ENCODE data around the gene IKZF1.

IKZF1 gene

GRCh38 chr7:50304129-50304910, at the start of gene IKZF1:
Gene IKZF1 (plus strand): TSS chr7:50304716. CDS start chr7:50319062, 14,346 bp downstream.
- Histone ChIP-seq H3K4me3 (ENCODE audit: low read depth, low read length) (peak within 1 kb of the TSS; percentile 68), H3K9ac (ENCODE audit: low read length) (peak within 1 kb of the TSS; percentile 34), H3K36me3 (ENCODE audit: control insufficient read depth, insufficient read depth, low read length) (no peaks in the 10 kb centered on the region), H3K9me3 (ENCODE audit: control insufficient read depth, insufficient read depth, low read depth, low read length) (0 out of 2 replicates have a peak, but pooled peaks cover 3% of the 10 kb centered on the region), H3K27ac (ENCODE audit: low read depth, low read length) (no peak within 1 kb of the TSS), H3K4me1 (ENCODE audit: control insufficient read depth, insufficient read depth, low read length) (no peaks in the 10 kb centered on the region), H3K27me3 (ENCODE audit: control insufficient read depth, insufficient read depth, low read length) (peaks cover 82% of the 10 kb centered on the region)

- H3K36me3 ChIP-seq (ENCODE audit: control insufficient read depth, insufficient read depth, low read length), result no peaks in the 10 kb centered on the region
- peaks cover 2% of the 10 kb centered on the region; the same call in 1 of the 2 replicates for H3K4me1 ChIP-seq (ENCODE audit: control insufficient read depth, insufficient read depth, low read length)
- no peaks in the 10 kb centered on the region for H3K9me3 ChIP-seq (ENCODE audit: control insufficient read depth, insufficient read depth, low read depth, low read length)
- no peak overlapping the region for H3K9ac ChIP-seq (ENCODE audit: low read length)
- no peak overlapping the region for H3K4me3 ChIP-seq (ENCODE audit: low read depth, low read length)
- no peak overlapping the region for H3K27ac ChIP-seq (ENCODE audit: low read depth, low read length)
- no peaks in the 10 kb centered on the region for H3K27me3 ChIP-seq (ENCODE audit: control insufficient read depth, insufficient read depth, low read length)
Observed at GRCh38 chr7:50261593-50261992, 42.9 kb upstream of the IKZF1 start.

- peaks cover 7% of the 10 kb centered on the region; the same call in 1 of the 2 replicates for H3K4me1 ChIP-seq (ENCODE audit: control insufficient read depth, insufficient read depth, low read length)
- no peaks in the 10 kb centered on the region for H3K27me3 ChIP-seq (ENCODE audit: control insufficient read depth, insufficient read depth, low read length)
- no peaks in the 10 kb centered on the region for H3K9me3 ChIP-seq (ENCODE audit: control insufficient read depth, insufficient read depth, low read depth, low read length)
- no peak overlapping the region for H3K4me3 ChIP-seq (ENCODE audit: low read depth, low read length)
- H3K27ac ChIP-seq (ENCODE audit: low read depth, low read length), result no peak overlapping the region
- H3K9ac ChIP-seq (ENCODE audit: low read length), result no peak overlapping the region
- no peaks in the 10 kb centered on the region for H3K36me3 ChIP-seq (ENCODE audit: control insufficient read depth, insufficient read depth, low read length)
Observed at GRCh38 chr7:50262446-50262845, 42.1 kb upstream of the IKZF1 start.

- no peaks in the 10 kb centered on the region for H3K27me3 ChIP-seq (ENCODE audit: control insufficient read depth, insufficient read depth, low read length)
- no peak overlapping the region for H3K4me3 ChIP-seq (ENCODE audit: low read depth, low read length)
- H3K9ac ChIP-seq (ENCODE audit: low read length), result no peak overlapping the region
- peaks cover 7% of the 10 kb centered on the region; the same call in 1 of the 2 replicates for H3K4me1 ChIP-seq (ENCODE audit: control insufficient read depth, insufficient read depth, low read length)
- no peaks in the 10 kb centered on the region for H3K36me3 ChIP-seq (ENCODE audit: control insufficient read depth, insufficient read depth, low read length)
- no peak overlapping the region for H3K27ac ChIP-seq (ENCODE audit: low read depth, low read length)
- H3K9me3 ChIP-seq (ENCODE audit: control insufficient read depth, insufficient read depth, low read depth, low read length), result no peaks in the 10 kb centered on the region
Observed at GRCh38 chr7:50262916-50263690, 41.4 kb upstream of the IKZF1 start.

- Histone ChIP-seq H3K36me3 (ENCODE audit: control insufficient read depth, insufficient read depth, low read length) (no peaks in the 10 kb centered on the region), H3K27ac (ENCODE audit: low read depth, low read length) (no peak overlapping the region), H3K9me3 (ENCODE audit: control insufficient read depth, insufficient read depth, low read depth, low read length) (no peaks in the 10 kb centered on the region), H3K4me3 (ENCODE audit: low read depth, low read length) (no peak overlapping the region), H3K9ac (ENCODE audit: low read length) (no peak overlapping the region), H3K27me3 (ENCODE audit: control insufficient read depth, insufficient read depth, low read length) (no peaks in the 10 kb centered on the region), H3K4me1 (ENCODE audit: control insufficient read depth, insufficient read depth, low read length) (peaks cover 7% of the 10 kb centered on the region; the same call in 1 of the 2 replicates)
Observed at GRCh38 chr7:50264908-50265307, 39.6 kb upstream of the IKZF1 start.

- no peak overlapping the region for H3K4me3 ChIP-seq (ENCODE audit: low read depth, low read length)
- no peak overlapping the region for H3K9ac ChIP-seq (ENCODE audit: low read length)
- H3K4me1 ChIP-seq (ENCODE audit: control insufficient read depth, insufficient read depth, low read length), result peaks cover 7% of the 10 kb centered on the region; the same call in 1 of the 2 replicates
- no peaks in the 10 kb centered on the region for H3K36me3 ChIP-seq (ENCODE audit: control insufficient read depth, insufficient read depth, low read length)
- H3K27me3 ChIP-seq (ENCODE audit: control insufficient read depth, insufficient read depth, low read length), result no peaks in the 10 kb centered on the region
- H3K27ac ChIP-seq (ENCODE audit: low read depth, low read length), result no peak overlapping the region
- no peaks in the 10 kb centered on the region for H3K9me3 ChIP-seq (ENCODE audit: control insufficient read depth, insufficient read depth, low read depth, low read length)
Observed at GRCh38 chr7:50265968-50266634, 38.4 kb upstream of the IKZF1 start.

- Histone ChIP-seq H3K27me3 (ENCODE audit: control insufficient read depth, insufficient read depth, low read length) (no peaks in the 10 kb centered on the region), H3K4me1 (ENCODE audit: control insufficient read depth, insufficient read depth, low read length) (peaks cover 7% of the 10 kb centered on the region; the same call in 1 of the 2 replicates), H3K9ac (ENCODE audit: low read length) (no peak overlapping the region), H3K4me3 (ENCODE audit: low read depth, low read length) (no peak overlapping the region), H3K9me3 (ENCODE audit: control insufficient read depth, insufficient read depth, low read depth, low read length) (no peaks in the 10 kb centered on the region), H3K27ac (ENCODE audit: low read depth, low read length) (no peak overlapping the region), H3K36me3 (ENCODE audit: control insufficient read depth, insufficient read depth, low read length) (no peaks in the 10 kb centered on the region)
Observed at GRCh38 chr7:50266635-50267386, 37.7 kb upstream of the IKZF1 start.

GRCh38 chr7:50267525-50268041, 36.9 kb upstream of the IKZF1 start:
- H3K27ac ChIP-seq (ENCODE audit: low read depth, low read length), result no peak overlapping the region
- H3K4me1 ChIP-seq (ENCODE audit: control insufficient read depth, insufficient read depth, low read length), result peaks cover 7% of the 10 kb centered on the region; the same call in 1 of the 2 replicates
- H3K27me3 ChIP-seq (ENCODE audit: control insufficient read depth, insufficient read depth, low read length), result no peaks in the 10 kb centered on the region
- H3K4me3 ChIP-seq (ENCODE audit: low read depth, low read length), result no peak overlapping the region
- no peaks in the 10 kb centered on the region for H3K36me3 ChIP-seq (ENCODE audit: control insufficient read depth, insufficient read depth, low read length)
- no peaks in the 10 kb centered on the region for H3K9me3 ChIP-seq (ENCODE audit: control insufficient read depth, insufficient read depth, low read depth, low read length)
- H3K9ac ChIP-seq (ENCODE audit: low read length), result no peak overlapping the region

- Histone ChIP-seq H3K27ac (ENCODE audit: low read depth, low read length) (no peak overlapping the region), H3K9me3 (ENCODE audit: control insufficient read depth, insufficient read depth, low read depth, low read length) (no peaks in the 10 kb centered on the region), H3K27me3 (ENCODE audit: control insufficient read depth, insufficient read depth, low read length) (no peaks in the 10 kb centered on the region), H3K4me3 (ENCODE audit: low read depth, low read length) (no peak overlapping the region), H3K9ac (ENCODE audit: low read length) (no peak overlapping the region), H3K36me3 (ENCODE audit: control insufficient read depth, insufficient read depth, low read length) (no peaks in the 10 kb centered on the region), H3K4me1 (ENCODE audit: control insufficient read depth, insufficient read depth, low read length) (peaks cover 7% of the 10 kb centered on the region; the same call in 1 of the 2 replicates)
Observed at GRCh38 chr7:50268223-50268622, 36.3 kb upstream of the IKZF1 start.

GRCh38 chr7:50268990-50269389, 35.5 kb upstream of the IKZF1 start:
- Histone ChIP-seq H3K4me3 (ENCODE audit: low read depth, low read length) (no peak overlapping the region), H3K9ac (ENCODE audit: low read length) (no peak overlapping the region), H3K27ac (ENCODE audit: low read depth, low read length) (no peak overlapping the region), H3K9me3 (ENCODE audit: control insufficient read depth, insufficient read depth, low read depth, low read length) (no peaks in the 10 kb centered on the region), H3K36me3 (ENCODE audit: control insufficient read depth, insufficient read depth, low read length) (no peaks in the 10 kb centered on the region), H3K4me1 (ENCODE audit: control insufficient read depth, insufficient read depth, low read length) (peaks cover 7% of the 10 kb centered on the region; the same call in 1 of the 2 replicates), H3K27me3 (ENCODE audit: control insufficient read depth, insufficient read depth, low read length) (no peaks in the 10 kb centered on the region)

Data from HUES6 (cell line).